Measurements from ENCODE around the gene SRSF3.

Gene SRSF3

GRCh38 chr6:36624461-36625157 lies 30.4 kb downstream of the SRSF3 start:
- no peak for DNase-seq

DNA sequence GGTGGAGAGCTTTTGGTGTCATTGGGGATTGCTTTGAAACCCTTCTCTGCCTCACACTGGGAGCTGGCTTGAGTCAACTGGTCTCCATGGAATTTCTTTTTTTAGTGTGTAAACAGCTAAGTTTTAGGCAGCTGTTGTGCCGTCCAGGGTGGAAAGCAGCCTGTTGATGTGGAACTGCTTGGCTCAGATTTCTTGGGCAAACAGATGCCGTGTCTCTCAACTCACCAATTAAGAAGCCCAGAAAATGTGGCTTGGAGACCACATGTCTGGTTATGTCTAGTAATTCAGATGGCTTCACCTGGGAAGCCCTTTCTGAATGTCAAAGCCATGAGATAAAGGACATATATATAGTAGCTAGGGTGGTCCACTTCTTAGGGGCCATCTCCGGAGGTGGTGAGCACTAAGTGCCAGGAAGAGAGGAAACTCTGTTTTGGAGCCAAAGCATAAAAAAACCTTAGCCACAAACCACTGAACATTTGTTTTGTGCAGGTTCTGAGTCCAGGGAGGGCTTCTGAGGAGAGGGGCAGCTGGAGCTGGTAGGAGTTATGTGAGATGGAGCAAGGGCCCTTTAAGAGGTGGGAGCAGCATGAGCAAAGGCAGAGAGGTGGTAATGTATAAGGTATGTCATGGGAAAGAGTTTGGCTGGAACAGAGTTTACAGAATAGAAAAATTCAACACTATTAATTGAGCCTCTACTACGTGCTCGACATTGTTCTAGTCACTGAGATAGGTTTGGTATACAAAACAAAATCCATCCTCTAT lies 31.2 kb downstream of the SRSF3 start:
- DNase-seq = no peak

DNA sequence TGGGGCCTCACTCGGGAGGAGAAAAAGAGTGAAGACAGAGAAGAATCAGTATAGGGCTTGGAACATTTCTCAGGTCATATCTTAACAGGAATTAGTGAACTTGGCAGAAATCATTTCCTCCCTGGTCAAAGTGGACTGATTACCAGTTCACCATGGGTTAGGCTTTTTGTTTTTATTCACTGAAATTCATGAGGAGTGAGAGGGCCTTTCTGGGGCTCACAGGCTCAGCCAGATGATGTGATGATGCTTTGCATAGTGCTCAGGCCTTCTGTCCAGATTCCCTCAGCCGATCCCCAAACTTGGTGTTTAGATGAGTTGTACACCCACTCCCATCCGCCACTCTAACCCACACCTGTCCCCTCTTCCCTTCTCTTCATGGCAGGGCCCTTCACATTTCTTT lies 32.5 kb downstream of the SRSF3 start:
- DNase-seq = no peak

DNA sequence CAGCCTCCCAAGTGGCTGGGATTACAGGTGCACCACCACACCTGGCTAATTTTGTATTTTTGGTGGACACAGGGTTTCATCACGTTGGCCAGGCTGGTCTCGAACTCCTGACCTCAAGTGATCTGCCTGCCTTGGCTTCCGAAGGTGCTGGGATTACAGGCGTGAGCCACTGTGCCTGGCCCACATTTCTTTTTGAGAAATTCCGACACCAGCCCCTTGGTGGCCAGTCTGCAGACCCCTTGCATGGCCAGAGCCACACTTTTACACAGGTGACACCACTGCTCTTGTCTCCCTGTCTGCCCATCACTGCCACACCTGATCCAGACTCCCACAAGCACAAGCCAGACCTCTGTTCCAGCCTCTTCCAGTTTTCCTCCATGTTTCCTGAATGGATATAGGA lies 33.0 kb downstream of the SRSF3 start:
- DNase-seq = no peak

DNA sequence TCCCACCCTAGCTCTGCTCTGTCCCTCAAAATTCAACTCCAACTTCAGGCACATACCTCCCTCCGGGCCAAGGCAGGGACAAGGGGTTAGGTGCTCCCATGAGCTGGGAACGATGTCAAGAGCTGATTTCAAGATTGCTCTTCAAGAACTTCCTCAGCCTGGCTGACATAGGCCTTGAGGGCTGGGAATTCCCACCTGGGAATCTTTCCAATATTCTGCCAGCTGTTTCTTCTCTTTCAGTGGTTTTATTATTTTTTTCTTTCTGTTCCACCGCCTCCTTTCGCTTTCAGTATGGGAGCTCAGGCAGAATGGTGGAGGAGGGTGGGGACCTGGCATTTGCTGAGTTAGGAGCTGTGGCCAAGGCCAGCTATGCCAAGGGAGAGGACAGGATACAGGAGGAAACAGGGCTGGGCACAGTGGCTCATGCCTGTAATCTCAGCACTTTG lies 33.7 kb downstream of the SRSF3 start:
- no peak for DNase-seq

DNA sequence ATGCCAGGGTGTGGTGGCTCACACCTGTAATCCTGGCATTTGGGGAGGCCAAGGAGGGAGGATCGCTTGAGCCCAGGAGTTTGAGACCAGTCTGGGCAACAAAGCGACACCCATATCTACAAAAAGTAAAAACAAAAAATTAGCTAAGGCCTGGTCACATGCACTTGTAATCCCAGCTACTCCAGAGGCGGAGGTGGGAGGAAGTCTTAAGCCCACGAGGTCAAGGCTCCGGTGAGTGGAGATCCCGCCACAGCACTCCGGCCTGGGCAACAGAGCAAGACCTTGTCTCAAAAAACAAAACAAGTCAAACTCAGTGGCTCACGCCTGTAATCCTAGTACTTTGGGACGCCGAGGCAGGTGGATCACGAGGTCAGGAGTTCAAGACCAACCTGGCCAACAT lies 35.6 kb downstream of the SRSF3 start:
- no peak for DNase-seq

GRCh38 chr6:36631326-36632011 lies 37.3 kb downstream of the SRSF3 start:
- DNase-seq = no peak

GRCh38 chr6:36633370-36633769 lies 39.2 kb downstream of the SRSF3 start:
- DNase-seq = no peak

GRCh38 chr6:36633915-36634314 lies 39.8 kb downstream of the SRSF3 start:
- no peak for DNase-seq

DNA sequence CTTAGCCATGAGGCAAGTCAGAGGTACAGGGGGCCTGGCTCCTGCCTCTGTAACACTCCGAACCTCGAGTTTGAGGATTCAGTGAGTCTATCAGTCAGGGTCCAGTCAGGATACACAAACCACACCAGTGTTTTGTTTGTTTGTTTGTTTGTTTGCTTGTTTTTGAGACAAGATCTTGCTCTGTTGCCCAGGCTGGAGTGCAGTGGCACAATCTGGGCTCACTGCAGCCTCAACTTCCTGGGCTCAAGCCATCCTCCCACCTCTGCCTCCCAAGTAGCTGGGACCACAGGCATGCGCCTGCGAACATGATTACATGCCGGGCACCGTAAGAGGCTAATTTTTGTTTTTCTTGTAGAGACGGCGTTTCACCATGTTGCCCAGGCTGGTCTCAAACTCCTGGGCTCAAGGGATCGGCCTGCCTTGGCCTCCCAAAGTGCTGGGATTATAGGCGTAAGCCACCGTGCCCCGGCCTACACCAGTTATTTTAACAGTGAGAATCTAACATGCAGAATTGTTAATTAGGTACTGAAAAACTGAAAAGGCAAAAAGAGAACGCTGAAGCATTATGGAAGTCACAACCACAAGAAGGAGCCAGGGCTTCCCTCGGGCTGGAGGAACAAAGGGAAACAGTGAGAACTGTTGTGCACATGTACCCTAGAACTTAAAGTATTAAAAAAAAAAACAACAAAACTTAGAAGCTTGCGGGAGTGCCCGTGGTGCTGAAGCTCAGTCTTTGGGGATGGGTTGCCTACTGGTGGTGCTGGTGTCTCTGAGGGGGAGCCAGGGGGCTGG lies 40.4 kb downstream of the SRSF3 start:
- no peak for DNase-seq

- no peak for DNase-seq
Observed at GRCh38 chr6:36636283-36636682, 42.1 kb downstream of the SRSF3 start.

DNA sequence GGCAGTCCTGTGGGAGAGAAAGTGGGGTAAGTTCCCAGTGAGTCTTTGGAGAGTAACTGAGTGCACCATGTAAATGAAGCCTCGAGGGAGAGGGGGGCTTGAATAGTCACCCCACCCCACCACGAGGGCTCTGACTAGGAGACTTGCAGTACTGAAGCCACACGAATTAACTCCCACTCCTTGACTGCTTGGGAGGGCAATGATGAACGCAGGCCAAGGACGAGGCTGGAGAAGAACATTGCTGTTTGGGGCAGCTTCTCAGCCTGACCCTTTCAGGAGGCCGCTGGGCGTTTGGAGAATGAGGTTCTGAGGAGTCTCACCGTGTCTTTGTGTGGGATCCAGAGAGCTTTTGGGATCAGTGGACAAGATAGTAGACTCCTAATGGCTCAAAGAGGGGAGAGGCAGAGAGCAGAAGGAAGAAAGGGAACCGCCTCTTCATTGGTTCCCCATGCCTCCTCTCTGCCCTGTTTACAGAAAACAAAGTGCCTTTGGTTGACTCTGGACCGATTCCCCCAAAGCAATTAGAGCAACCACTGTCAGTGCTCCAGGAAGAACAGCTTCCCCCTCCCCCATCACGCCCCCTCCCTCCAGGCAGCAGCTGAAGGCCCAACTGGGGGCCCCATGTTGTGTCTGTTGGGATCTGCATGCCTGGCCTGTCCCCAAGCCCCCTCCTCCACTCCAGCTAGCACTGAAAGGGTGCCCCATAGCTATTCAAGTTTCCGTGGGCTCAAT lies 42.7 kb downstream of the SRSF3 start:
- DNase-seq = no peak

DNA sequence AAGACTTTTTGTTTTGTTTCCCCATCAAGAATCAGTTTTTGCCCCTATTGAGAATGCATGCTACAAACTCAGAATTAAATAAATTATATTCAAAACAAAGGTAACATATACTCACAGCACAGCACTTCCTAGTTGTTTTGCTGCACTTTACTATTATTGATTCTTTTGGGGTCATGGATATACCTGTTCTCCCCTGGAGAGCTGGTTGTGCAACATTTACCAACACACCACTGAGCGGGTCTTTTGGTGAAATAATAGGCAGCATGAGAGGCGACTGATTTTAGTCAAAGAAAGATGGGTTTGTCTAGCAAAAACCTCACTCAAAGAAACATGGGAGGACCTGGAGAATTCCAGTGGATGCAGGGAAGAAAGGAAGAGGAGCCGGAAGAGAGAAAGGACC lies 44.4 kb downstream of the SRSF3 start:
- DNase-seq = no peak

- no peak for DNase-seq
Observed at GRCh38 chr6:36639171-36639808, 45.1 kb downstream of the SRSF3 start.

- DNase-seq = no peak
Observed at GRCh38 chr6:36641543-36641942, 47.4 kb downstream of the SRSF3 start.

DNA sequence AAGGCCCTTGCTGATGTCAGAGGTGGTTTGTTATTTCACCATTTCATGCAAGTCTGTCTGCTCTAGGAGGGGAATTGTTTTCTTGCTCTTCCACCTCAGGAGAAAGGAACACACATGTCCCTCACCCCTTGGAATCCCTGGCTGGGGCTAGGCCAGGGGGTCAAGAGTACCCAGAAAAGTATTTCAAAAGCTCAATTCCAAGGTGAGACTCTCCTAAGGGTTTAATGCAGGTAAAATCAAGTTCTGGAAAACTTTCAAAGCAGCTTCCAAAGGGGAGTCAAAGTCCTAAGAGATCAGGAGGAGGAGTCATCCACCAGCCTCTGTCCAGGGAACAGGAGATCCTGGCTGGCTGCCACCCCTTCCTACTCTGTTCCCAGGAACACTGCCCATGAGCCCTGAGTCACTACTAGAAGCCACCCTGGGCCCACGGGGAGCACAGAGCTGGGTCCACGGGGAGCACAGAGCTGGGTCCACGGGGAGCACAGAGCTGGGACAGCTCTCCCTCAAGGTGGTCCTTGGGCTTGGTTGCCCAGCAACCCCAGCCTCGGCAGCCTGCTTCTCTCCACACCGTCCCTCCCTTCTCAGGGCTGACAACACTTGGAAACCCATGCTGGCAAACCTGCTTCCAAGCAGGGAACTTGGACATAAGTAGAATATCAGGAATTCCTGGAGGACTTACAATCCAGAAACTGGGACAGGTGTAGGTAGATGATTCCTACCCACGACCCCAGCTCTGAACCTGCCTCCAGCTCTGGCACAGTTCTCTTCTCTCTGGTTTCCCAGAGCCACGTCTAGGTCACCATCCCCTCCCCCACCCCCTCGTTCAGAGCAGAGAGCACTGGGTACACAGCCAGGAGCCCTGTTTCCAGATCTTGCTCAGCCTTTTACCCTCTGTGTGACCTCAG lies 49.0 kb downstream of the SRSF3 start:
- no peak for DNase-seq

- DNase-seq = no peak
Observed at GRCh38 chr6:36643977-36644376, 49.8 kb downstream of the SRSF3 start.

DNA sequence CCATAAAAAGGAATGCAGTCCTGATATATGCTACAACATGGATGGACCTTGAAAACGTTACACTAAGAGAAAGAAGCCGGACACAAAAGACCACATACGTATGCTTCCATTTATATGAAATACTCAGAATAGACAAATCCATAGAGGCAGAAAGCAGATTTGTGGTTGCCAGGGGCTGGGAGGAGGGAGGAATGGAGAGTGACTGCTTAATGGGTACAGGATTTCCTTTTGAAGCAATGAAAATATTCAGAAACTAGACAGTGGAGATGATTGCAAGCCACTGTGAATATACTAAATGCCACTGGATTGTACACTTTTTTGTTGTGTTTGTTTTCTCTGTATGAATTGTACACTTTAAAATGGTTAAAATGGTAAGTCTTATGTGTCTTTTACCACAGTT lies 54.9 kb downstream of the SRSF3 start:
- no peak for DNase-seq

DNA sequence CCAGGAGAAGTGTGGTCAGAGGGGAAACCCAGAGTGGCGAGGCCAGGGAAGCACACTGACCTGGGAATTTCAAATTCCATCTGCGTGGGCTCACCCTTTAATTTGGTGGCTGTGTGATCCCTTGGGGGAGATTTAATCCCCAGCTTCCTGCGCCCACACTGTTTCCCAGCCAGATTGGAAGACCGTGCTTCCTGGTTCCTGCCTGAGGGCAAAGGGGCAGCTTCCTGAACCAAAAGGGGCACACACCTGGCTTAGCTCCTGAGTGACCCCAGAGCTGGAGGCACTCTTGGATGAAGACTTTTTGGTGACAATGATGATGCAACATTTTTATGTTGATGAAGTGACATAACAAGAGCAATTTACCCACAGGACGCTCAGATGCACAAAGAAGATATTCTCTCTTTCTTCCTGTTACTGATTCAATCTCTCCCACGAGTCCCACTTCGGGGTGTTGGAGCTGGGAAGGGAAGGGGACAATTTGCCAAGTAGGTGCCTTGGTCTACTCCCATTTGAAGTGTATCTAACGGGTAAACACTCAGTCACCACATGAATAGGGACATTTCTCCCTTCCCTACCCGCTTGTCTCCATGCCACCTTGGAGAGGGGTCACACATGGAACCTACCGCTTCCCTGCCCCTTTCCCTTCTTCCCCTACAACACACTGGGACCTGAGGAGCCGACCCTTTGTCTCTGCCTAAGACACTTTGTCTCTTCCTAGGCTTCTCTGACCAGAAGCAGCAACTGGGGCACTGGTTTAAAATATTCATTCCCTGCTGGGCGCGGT lies 55.7 kb downstream of the SRSF3 start:
- DNase-seq = no peak
